Ascending aorta (tissue), 2 donors: ENCODE measurements around the gene RESF1. TPM values are rescaled to one million over a fixed set of nuclear protein-coding genes. Genes with fewer than 3 reads are reported as not detected.

Source experiments
- DNase-seq, 2 donors: peaks; one replicate each; pipeline ENCODE4 v3.0.0-alpha.2; 2019; ENCODE audit warnings: low spot score in 2 of 2
- H3K27ac ChIP-seq, 2 donors: fragments of 200-600 bp; sonication (generic); one replicate each; pipeline ENCODE4 v1.5.1; 2016 to 2017; ENCODE audit warnings: mild to moderate bottlenecking in 1 of 2
- H3K27me3 ChIP-seq: fragments of 200-600 bp; sonication (generic); one replicate; pipeline ENCODE4 v1.5.1; 2017
- H3K36me3 ChIP-seq, 2 donors: fragments of 200-600 bp; sonication (generic); one replicate each; pipeline ENCODE4 v1.5.1; 2016
- H3K4me1 ChIP-seq, 2 donors: fragments of 200-600 bp; sonication (generic); one replicate each; pipeline ENCODE4 v1.5.1; 2016 to 2017; ENCODE audit warnings: mild to moderate bottlenecking in 1 of 2
- H3K4me3 ChIP-seq, 2 donors: fragments of 200-600 bp; sonication (generic); one replicate each; pipeline ENCODE4 v1.5.1; 2016 to 2017; ENCODE audit warnings: mild to moderate bottlenecking in 1 of 2
- H3K9me3 ChIP-seq, 2 donors: fragments of 200-600 bp; sonication (generic); one replicate each; pipeline ENCODE4 v1.5.1; 2016
- intact Hi-C: fragments of 100-400 bp; cut with DNase I; formaldehyde crosslinking; loops from one replicate; pipeline ENCODE4 v1.15.1; 2023
- total RNA-seq: library from RNA; depleted of rRNA; stranded (reverse); fragments of >200 nt; gene quantifications from one replicate; pipeline ENCODE4 v1.1.0, GENCODE V29; 2016
- TF ChIP-seq, protein P1 (sequence below), 3 experiments: fragments of 200-600 bp in 2 of 3; fragments of 450-650 bp in 1 of 3; sonication (generic) in 2 of 3; IDR thresholded peaks; one replicate each; pipeline ENCODE4 v1.5.1; 2016 to 2019; ENCODE audit warnings: antibody characterized with exemption in 3 of 3, mild to moderate bottlenecking in 1 of 3, moderate library complexity in 1 of 3

RESF1 gene
- total RNA-seq, 1 donor from 2014 or later = 26.0 TPM

DNA sequence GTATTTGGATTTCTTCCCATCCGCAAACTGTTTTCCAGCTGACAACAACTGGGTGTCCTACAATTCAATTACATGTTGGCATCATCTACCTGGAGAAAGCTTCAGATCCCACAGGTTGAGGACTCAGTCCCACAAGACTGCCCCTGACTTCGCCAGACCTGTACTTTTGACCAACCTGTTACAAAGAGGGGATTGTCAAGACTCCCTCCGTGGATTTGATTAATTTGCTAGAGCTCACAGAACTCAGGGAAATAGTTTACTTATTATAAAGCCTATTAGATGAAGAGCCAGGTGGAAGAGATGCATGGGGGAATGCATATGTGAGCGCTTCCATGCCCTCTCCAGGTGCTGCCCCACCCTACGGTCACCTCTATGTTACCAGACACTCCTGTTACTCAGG, 14.6 kb downstream of the RESF1 start:
- DNase-seq = no peak
- Histone ChIP-seq H3K27ac (no peak overlapping the region), H3K27me3 (no peaks in the 10 kb centered on the region), H3K4me3 (no peak overlapping the region), H3K4me1 (no peaks in the 10 kb centered on the region), H3K36me3 (peaks cover 70 to 97% of the 10 kb centered on the region in 2 donors), H3K9me3 (peaks cover 19 to 56% of the 10 kb centered on the region in 2 donors)
- intact Hi-C loops = no loop called here
- TF ChIP-seq, protein P1, sequence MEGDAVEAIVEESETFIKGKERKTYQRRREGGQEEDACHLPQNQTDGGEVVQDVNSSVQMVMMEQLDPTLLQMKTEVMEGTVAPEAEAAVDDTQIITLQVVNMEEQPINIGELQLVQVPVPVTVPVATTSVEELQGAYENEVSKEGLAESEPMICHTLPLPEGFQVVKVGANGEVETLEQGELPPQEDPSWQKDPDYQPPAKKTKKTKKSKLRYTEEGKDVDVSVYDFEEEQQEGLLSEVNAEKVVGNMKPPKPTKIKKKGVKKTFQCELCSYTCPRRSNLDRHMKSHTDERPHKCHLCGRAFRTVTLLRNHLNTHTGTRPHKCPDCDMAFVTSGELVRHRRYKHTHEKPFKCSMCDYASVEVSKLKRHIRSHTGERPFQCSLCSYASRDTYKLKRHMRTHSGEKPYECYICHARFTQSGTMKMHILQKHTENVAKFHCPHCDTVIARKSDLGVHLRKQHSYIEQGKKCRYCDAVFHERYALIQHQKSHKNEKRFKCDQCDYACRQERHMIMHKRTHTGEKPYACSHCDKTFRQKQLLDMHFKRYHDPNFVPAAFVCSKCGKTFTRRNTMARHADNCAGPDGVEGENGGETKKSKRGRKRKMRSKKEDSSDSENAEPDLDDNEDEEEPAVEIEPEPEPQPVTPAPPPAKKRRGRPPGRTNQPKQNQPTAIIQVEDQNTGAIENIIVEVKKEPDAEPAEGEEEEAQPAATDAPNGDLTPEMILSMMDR (IDR thresholded peaks at IDR 0.05) = no peak

DNA sequence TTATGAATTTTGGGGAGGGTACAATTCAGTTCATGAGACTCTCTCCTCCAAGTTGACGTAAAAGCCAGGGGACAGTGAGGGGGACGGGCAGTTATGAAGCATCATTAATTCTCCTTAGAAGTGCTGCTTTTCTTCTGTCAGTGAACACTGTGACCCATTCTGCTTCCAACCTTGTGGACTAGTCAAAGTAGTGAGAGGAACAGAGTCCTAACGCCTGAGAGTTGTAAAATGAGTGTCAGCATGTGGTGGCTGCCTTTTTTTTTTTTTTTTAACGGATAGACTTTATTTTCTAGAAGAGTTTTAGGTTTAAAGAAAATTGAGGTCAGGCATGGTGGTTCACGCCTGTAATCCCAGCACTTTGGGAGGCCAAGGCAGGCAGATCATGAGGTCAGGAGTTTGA, 15.5 kb downstream of the RESF1 start:
- no peak for DNase-seq
- no peak overlapping the region for H3K4me3 ChIP-seq
- H3K27me3 ChIP-seq = no peaks in the 10 kb centered on the region
- H3K36me3 ChIP-seq = peaks cover 76 to 97% of the 10 kb centered on the region in 2 donors
- intact Hi-C loops = no loop called here
- no peak overlapping the region for H3K27ac ChIP-seq
- TF ChIP-seq, protein P1 (IDR thresholded peaks at IDR 0.05) = no peak
- H3K4me1 ChIP-seq = no peaks in the 10 kb centered on the region
- H3K9me3 ChIP-seq = peaks cover 25 to 64% of the 10 kb centered on the region in 2 donors

DNA sequence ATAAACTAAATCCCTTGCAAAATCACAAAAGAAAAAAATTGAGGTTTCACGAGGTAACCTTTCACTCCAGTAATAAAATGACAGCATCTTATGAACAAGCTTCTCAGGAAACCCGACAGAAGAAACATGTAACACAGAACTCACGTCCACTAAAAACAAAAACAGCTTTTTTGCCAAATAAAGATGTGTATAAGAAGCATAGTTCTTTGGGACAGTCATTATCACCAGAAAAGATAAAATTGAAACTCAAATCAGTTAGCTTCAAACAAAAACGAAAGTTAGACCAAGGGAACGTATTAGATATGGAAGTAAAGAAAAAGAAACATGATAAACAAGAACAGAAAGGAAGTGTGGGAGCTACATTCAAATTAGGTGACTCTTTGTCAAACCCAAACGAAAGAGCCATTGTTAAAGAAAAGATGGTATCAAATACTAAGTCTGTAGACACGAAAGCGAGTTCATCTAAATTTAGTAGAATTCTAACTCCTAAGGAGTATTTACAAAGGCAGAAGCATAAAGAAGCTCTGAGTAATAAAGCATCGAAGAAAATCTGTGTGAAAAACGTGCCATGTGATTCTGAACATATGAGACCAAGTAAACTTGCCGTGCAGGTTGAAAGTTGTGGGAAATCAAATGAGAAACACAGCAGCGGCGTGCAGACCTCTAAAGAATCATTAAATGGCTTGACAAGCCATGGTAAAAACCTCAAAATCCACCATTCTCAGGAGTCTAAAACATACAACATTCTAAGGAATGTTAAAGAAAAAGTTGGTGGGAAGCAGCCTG, 25.8 kb downstream of the RESF1 start:
- DNase-seq = no peak
- H3K27me3 ChIP-seq = no peaks in the 10 kb centered on the region
- no peak overlapping the region for H3K4me3 ChIP-seq
- no peaks in the 10 kb centered on the region for H3K4me1 ChIP-seq
- intact Hi-C loops = no loop called here
- H3K9me3 ChIP-seq = peaks cover 10 to 73% of the 10 kb centered on the region in 2 donors
- H3K27ac ChIP-seq = no peak overlapping the region
- TF ChIP-seq, protein P1 (IDR thresholded peaks at IDR 0.05) = no peak
- peaks cover 21 to 58% of the 10 kb centered on the region in 2 donors for H3K36me3 ChIP-seq

DNA sequence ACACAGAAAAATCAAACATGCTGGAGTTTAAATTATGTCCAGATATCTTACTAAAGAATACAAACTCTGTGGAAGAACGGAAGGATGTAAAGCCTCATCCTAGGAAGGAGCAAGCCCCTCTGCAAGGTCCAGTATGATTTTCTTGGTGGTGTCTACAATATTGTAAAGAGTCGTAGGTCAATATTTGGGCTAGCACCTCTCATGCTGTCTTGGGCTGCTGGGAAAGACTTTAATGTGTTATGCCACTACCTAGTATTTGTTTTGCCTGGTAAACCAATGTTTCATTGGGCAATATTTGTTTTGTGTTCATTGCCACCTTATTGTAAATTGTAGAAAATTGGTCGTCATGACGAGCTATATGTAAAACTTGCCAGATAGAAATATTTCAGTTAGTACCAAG, 26.6 kb downstream of the RESF1 start:
- peaks cover 13 to 58% of the 10 kb centered on the region in 2 donors for H3K36me3 ChIP-seq
- no peaks in the 10 kb centered on the region for H3K4me1 ChIP-seq
- peaks cover 6 to 65% of the 10 kb centered on the region in 2 donors for H3K9me3 ChIP-seq
- TF ChIP-seq, protein P1 (IDR thresholded peaks at IDR 0.05) = no peak
- no peak overlapping the region for H3K27ac ChIP-seq
- H3K4me3 ChIP-seq = no peak overlapping the region
- H3K27me3 ChIP-seq = no peaks in the 10 kb centered on the region
- intact Hi-C loops = no loop called here
- no peak for DNase-seq

DNA sequence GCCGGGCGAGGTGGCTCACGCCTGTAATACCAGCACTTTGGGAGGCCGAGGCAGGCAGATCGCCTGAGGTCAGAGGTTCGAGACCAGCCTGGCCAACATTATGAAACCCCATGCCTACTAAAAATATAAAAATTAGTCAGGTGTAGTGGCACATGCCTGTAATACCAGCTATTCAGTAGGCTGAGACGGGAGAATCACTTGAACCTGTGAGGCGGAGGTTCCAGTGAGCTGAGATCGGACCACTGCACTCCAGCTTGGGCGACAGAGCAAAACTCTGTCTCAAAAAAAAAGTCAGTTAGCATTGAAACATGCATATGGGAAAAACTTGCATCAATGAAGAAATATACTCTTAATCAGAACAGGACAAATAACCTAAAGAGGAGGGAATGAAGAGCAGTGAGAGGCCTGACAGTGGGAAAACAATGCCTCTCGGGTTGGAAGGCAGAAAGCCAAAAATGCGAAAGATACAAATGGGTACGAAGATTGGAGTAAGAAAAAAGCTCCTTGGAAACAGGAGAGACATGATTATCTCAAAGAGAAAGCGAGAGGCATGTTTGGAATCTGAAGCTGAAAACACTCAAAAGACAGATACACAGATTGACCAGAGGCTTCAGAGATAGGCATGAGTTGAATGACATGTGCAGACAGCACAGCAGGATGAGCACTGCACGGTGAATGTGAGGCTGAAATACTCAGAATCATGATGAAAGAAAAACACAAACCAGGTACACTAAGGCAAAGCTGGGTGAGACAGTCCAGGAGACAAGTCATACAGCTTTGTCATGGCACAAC, 30.6 kb downstream of the RESF1 start:
- intact Hi-C loops = no loop called here
- Histone ChIP-seq H3K36me3 (peaks cover 3 to 49% of the 10 kb centered on the region in 2 donors), H3K27me3 (no peaks in the 10 kb centered on the region), H3K27ac (no peak overlapping the region), H3K4me1 (no peaks in the 10 kb centered on the region), H3K4me3 (no peak overlapping the region), H3K9me3 (peaks cover 0 to 26% of the 10 kb centered on the region in 2 donors)
- TF ChIP-seq, protein P1 (IDR thresholded peaks at IDR 0.05) = no peak
- no peak for DNase-seq
